ENCODE data around the gene TDG. TPM values are rescaled to one million over a fixed set of nuclear protein-coding genes. Genes with fewer than 3 reads are reported as not detected.

The TDG gene
- polyA plus RNA-seq, 1 donor (not counting 4 experiments of a cell fraction or from before 2014, with no cell fraction given) = 35.6 TPM

DNA sequence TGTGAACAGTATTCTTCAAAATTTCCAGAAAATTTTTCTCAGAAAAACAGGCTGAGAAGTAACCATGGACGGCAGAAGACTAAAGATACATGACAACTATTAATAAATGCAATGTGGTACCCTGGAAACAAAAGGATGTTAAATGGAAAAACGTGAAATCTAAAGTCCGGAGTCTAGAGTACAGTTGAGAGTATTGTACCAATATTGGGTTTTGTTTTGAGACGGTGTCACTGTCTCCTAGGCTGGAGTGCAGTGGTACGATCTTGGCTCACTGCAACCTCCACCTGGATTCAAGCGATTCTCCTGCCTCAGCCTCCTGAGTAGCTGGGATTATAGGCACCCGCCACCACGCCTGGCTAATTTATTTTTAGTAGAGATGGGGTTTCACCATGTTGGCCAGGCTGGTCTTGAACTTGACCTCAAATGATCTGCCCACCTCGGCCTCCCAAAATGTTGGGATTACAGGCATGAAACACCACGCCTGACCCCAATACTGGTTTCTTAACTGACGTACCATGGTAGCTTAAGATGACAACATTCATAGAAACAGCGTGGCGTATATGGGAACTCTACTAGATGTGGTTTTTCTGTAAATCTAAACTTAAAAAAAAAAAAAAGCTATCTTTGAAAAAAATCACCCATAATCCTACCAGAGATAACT is 16.8 kb upstream of the TDG start:
- FAIRE-seq (no peak), DNase-seq (ENCODE audit: low read depth, low spot score) (no peak)
- TF ChIP-seq EZH2 (IDR thresholded peaks at IDR 0.05; ENCODE audit: low read length) = no peak
- TF ChIP-seq, protein P1, sequence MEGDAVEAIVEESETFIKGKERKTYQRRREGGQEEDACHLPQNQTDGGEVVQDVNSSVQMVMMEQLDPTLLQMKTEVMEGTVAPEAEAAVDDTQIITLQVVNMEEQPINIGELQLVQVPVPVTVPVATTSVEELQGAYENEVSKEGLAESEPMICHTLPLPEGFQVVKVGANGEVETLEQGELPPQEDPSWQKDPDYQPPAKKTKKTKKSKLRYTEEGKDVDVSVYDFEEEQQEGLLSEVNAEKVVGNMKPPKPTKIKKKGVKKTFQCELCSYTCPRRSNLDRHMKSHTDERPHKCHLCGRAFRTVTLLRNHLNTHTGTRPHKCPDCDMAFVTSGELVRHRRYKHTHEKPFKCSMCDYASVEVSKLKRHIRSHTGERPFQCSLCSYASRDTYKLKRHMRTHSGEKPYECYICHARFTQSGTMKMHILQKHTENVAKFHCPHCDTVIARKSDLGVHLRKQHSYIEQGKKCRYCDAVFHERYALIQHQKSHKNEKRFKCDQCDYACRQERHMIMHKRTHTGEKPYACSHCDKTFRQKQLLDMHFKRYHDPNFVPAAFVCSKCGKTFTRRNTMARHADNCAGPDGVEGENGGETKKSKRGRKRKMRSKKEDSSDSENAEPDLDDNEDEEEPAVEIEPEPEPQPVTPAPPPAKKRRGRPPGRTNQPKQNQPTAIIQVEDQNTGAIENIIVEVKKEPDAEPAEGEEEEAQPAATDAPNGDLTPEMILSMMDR (optimal IDR thresholded peaks at IDR 0.05 in 1 of 3, IDR thresholded peaks at IDR 0.05 in 1 of 3, conservative IDR thresholded peaks at IDR 0.05 in 1 of 3; ENCODE audit: extremely low read depth in 1 of 3, insufficient read depth in 2 of 3, low read length in 3 of 3) = no peak
- Histone ChIP-seq H3K9ac (ENCODE audit: control insufficient read depth, extremely low read depth, insufficient read depth, low read length) (no peak overlapping the region), H3K79me2 (ENCODE audit: control insufficient read depth, insufficient read depth, low read length) (peaks cover 3% of the 10 kb centered on the region), H3K4me2 (ENCODE audit: control insufficient read depth, extremely low read depth, insufficient read depth, low read depth, low read length) (no peak overlapping the region), H3K27ac (ENCODE audit: control insufficient read depth, insufficient read depth, low read length) (no peak overlapping the region), H3K27me3 (ENCODE audit: control insufficient read depth, extremely low read depth, insufficient read depth, low read length) (no peaks in the 10 kb centered on the region), H3K4me1 (ENCODE audit: control insufficient read depth, extremely low read depth, insufficient read depth, low read length) (no peaks in the 10 kb centered on the region), H3K4me3 (ENCODE audit: control insufficient read depth in 2 of 3, extremely low read depth in 1 of 3, insufficient read depth in 2 of 3, low read depth in 1 of 3, low read length in 3 of 3) (no peak overlapping the region), H3K9me3 (ENCODE audit: control insufficient read depth, low read depth, low read length) (no peaks in the 10 kb centered on the region), H3K36me3 (ENCODE audit: control insufficient read depth in 2 of 2, extremely low read depth in 1 of 2, insufficient read depth in 2 of 2, low read length in 2 of 2) (peaks cover 26 to 40% of the 10 kb centered on the region in 2 experiments), H3K9me1 (ENCODE audit: control insufficient read depth, extremely low read depth, insufficient read depth, low read length) (no peaks in the 10 kb centered on the region), H2AFZ (ENCODE audit: control insufficient read depth, low read length) (no peak overlapping the region), H4K20me1 (ENCODE audit: control insufficient read depth, extremely low read depth, insufficient read depth, low read length) (peaks cover 6% of the 10 kb centered on the region)
- dilution Hi-C loops (cut with MboI; ENCODE audit: extremely low pct_ligation_motif_present, low sequenced_read_pairs) = no loop called here

DNA sequence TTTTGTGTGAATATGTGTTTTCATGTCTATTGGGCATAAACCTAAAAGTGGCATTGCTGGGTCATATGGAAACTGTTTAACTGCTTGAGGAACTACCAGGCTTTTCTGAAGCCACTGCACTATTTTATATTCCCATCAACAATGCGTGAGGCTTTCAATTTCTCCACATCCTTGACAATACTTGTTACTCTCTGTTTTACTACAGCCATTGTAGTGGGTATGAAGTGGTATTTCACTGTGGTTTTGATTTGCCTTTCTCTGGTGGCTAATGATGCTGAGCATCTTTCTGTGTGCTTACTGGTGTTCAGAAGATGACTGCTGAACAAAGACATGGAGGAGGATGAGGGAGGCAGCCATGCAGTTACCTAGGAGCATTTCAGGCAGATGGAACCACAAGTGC is 13.2 kb upstream of the TDG start:
- Histone ChIP-seq H3K4me3 (ENCODE audit: control insufficient read depth in 2 of 3, extremely low read depth in 1 of 3, insufficient read depth in 2 of 3, low read depth in 1 of 3, low read length in 3 of 3) (no peak overlapping the region), H2AFZ (ENCODE audit: control insufficient read depth, low read length) (no peak overlapping the region), H3K27me3 (ENCODE audit: control insufficient read depth, extremely low read depth, insufficient read depth, low read length) (no peaks in the 10 kb centered on the region), H3K9me1 (ENCODE audit: control insufficient read depth, extremely low read depth, insufficient read depth, low read length) (no peaks in the 10 kb centered on the region), H3K27ac (ENCODE audit: control insufficient read depth, insufficient read depth, low read length) (no peak overlapping the region), H3K4me2 (ENCODE audit: control insufficient read depth, extremely low read depth, insufficient read depth, low read depth, low read length) (no peak overlapping the region), H3K9me3 (ENCODE audit: control insufficient read depth, low read depth, low read length) (no peaks in the 10 kb centered on the region), H4K20me1 (ENCODE audit: control insufficient read depth, extremely low read depth, insufficient read depth, low read length) (no peaks in the 10 kb centered on the region), H3K4me1 (ENCODE audit: control insufficient read depth, extremely low read depth, insufficient read depth, low read length) (peaks cover 11% of the 10 kb centered on the region), H3K36me3 (ENCODE audit: control insufficient read depth in 2 of 2, extremely low read depth in 1 of 2, insufficient read depth in 2 of 2, low read length in 2 of 2) (peaks cover 9 to 16% of the 10 kb centered on the region in 2 experiments), H3K9ac (ENCODE audit: control insufficient read depth, extremely low read depth, insufficient read depth, low read length) (no peak overlapping the region), H3K79me2 (ENCODE audit: control insufficient read depth, insufficient read depth, low read length) (peaks cover 29% of the 10 kb centered on the region)
- FAIRE-seq = no peak
- TF ChIP-seq EZH2 (IDR thresholded peaks at IDR 0.05; ENCODE audit: low read length) = no peak
- TF ChIP-seq, protein P1 (optimal IDR thresholded peaks at IDR 0.05 in 1 of 3, IDR thresholded peaks at IDR 0.05 in 1 of 3, conservative IDR thresholded peaks at IDR 0.05 in 1 of 3; ENCODE audit: extremely low read depth in 1 of 3, insufficient read depth in 2 of 3, low read length in 3 of 3) = no peak
- DNase-seq (ENCODE audit: low read depth, low spot score) = no peak
- dilution Hi-C loops (cut with MboI; ENCODE audit: extremely low pct_ligation_motif_present, low sequenced_read_pairs) = no loop called here

All from keratinocyte (primary cell).